Muscle layer of duodenum (tissue), 2 donors: ENCODE measurements around the gene SSRP1.

Source experiments
- H3K27ac ChIP-seq: one replicate; pipeline ENCODE4 v1.7.0; 2013; ENCODE audit warnings: mild to moderate bottlenecking, low read length
- H3K27me3 ChIP-seq: one replicate; pipeline ENCODE4 v1.7.0; 2013; ENCODE audit warnings: low read depth, mild to moderate bottlenecking, control low read depth, low read length
- H3K36me3 ChIP-seq, 2 donors: one replicate each; pipeline ENCODE4 v1.7.0; 2013; ENCODE audit warnings: low read length in 2 of 2, control low read depth in 1 of 2, mild to moderate bottlenecking in 1 of 2; ENCODE audit not compliant: insufficient read depth in 2 of 2, control insufficient read depth in 1 of 2
- H3K4me1 ChIP-seq, 2 donors: one replicate each; pipeline ENCODE4 v1.7.0; 2013; ENCODE audit warnings: low read length in 2 of 2, mild to moderate bottlenecking in 2 of 2, control low read depth in 1 of 2, moderate library complexity in 1 of 2; ENCODE audit not compliant: insufficient read depth in 2 of 2, control insufficient read depth in 1 of 2
- H3K4me3 ChIP-seq, 2 donors: one replicate each; pipeline ENCODE4 v1.7.0; 2013; ENCODE audit warnings: low read length in 2 of 2, low read depth in 1 of 2, mild to moderate bottlenecking in 1 of 2
- H3K9me3 ChIP-seq, 2 donors: one replicate each; pipeline ENCODE4 v1.7.0; 2013; ENCODE audit warnings: low read length in 2 of 2, control low read depth in 1 of 2, mild to moderate bottlenecking in 1 of 2; ENCODE audit not compliant: control insufficient read depth in 1 of 2
- donor health status: healthy.

Gene SSRP1

GRCh38 chr11:57335023-57335342 is 709 bp downstream of the SSRP1 start:
- peaks cover 3 to 16% of the 10 kb centered on the region in 2 donors for H3K4me1 ChIP-seq
- H3K36me3 ChIP-seq: peaks cover 25 to 34% of the 10 kb centered on the region in 2 donors
- peak overlapping the region; percentile 71 to 75 for H3K4me3 ChIP-seq
- H3K9me3 ChIP-seq: no peaks in the 10 kb centered on the region
- peak overlapping the region; percentile 24 for H3K27ac ChIP-seq
- H3K27me3 ChIP-seq: no peaks in the 10 kb centered on the region

- Histone ChIP-seq H3K4me3 (no peak overlapping the region), H3K27me3 (no peaks in the 10 kb centered on the region), H3K4me1 (peaks cover 3 to 16% of the 10 kb centered on the region in 2 donors), H3K27ac (no peak overlapping the region), H3K9me3 (no peaks in the 10 kb centered on the region), H3K36me3 (peaks cover 42 to 45% of the 10 kb centered on the region in 2 donors)
Observed at GRCh38 chr11:57332694-57333440, 2.8 kb downstream of the SSRP1 start.

GRCh38 chr11:57331720-57332119 is 4.0 kb downstream of the SSRP1 start:
- Histone ChIP-seq H3K4me1 (peaks cover 3 to 16% of the 10 kb centered on the region in 2 donors), H3K36me3 (peaks cover 53 to 55% of the 10 kb centered on the region in 2 donors), H3K9me3 (no peaks in the 10 kb centered on the region), H3K27ac (no peak overlapping the region), H3K4me3 (no peak overlapping the region), H3K27me3 (no peaks in the 10 kb centered on the region)

GRCh38 chr11:57330029-57330428 is 5.7 kb downstream of the SSRP1 start:
- H3K9me3 ChIP-seq: no peaks in the 10 kb centered on the region
- peaks cover 57 to 61% of the 10 kb centered on the region in 2 donors for H3K36me3 ChIP-seq
- no peaks in the 10 kb centered on the region for H3K27me3 ChIP-seq
- H3K4me3 ChIP-seq: no peak overlapping the region
- H3K4me1 ChIP-seq: peaks cover 7 to 21% of the 10 kb centered on the region in 2 donors
- no peak overlapping the region for H3K27ac ChIP-seq

- Histone ChIP-seq H3K4me3 (no peak overlapping the region), H3K27me3 (no peaks in the 10 kb centered on the region), H3K27ac (no peak overlapping the region), H3K36me3 (peaks cover 50 to 66% of the 10 kb centered on the region in 2 donors), H3K9me3 (no peaks in the 10 kb centered on the region), H3K4me1 (peaks cover 16 to 21% of the 10 kb centered on the region in 2 donors)
Observed at GRCh38 chr11:57327721-57328120, 8.0 kb downstream of the SSRP1 start.

GRCh38 chr11:57325735-57326048 is 10.0 kb downstream of the SSRP1 start:
- peak overlapping the region; percentile 76 to 83 for H3K4me3 ChIP-seq
- peak overlapping the region; percentile 89 for H3K27ac ChIP-seq
- H3K27me3 ChIP-seq: no peaks in the 10 kb centered on the region
- H3K9me3 ChIP-seq: no peaks in the 10 kb centered on the region
- peaks cover 30 to 49% of the 10 kb centered on the region in 2 donors for H3K36me3 ChIP-seq
- H3K4me1 ChIP-seq: peaks cover 18 to 21% of the 10 kb centered on the region in 2 donors

GRCh38 chr11:57324886-57325734 is 10.6 kb downstream of the SSRP1 start, which contains the start of gene TNKS1BP1:
Gene TNKS1BP1 (minus strand): TSS chr11:57324952. CDS start chr11:57321885, 3,067 bp downstream.
- peaks cover 18 to 26% of the 10 kb centered on the region in 2 donors for H3K4me1 ChIP-seq
- peaks cover 24 to 47% of the 10 kb centered on the region in 2 donors for H3K36me3 ChIP-seq
- H3K27me3 ChIP-seq: no peaks in the 10 kb centered on the region
- peak within 1 kb of the TSS; percentile 78 to 83 for H3K4me3 ChIP-seq
- no peaks in the 10 kb centered on the region for H3K9me3 ChIP-seq
- H3K27ac ChIP-seq: peak within 1 kb of the TSS; percentile 89

- Histone ChIP-seq H3K4me3 (peak overlapping the region; percentile 78 to 83), H3K27ac (peak overlapping the region; percentile 82), H3K36me3 (peaks cover 21 to 43% of the 10 kb centered on the region in 2 donors), H3K27me3 (no peaks in the 10 kb centered on the region), H3K4me1 (peaks cover 18 to 29% of the 10 kb centered on the region in 2 donors), H3K9me3 (no peaks in the 10 kb centered on the region)
Observed at GRCh38 chr11:57324154-57324885, 11.4 kb downstream of the SSRP1 start.

- Histone ChIP-seq H3K27ac (peak overlapping the region; percentile 82), H3K9me3 (no peaks in the 10 kb centered on the region), H3K4me1 (peaks cover 18 to 29% of the 10 kb centered on the region in 2 donors), H3K4me3 (peak overlapping the region; percentile 78 to 83), H3K27me3 (no peaks in the 10 kb centered on the region), H3K36me3 (peaks cover 21 to 38% of the 10 kb centered on the region in 2 donors)
Observed at GRCh38 chr11:57323855-57324153, 11.9 kb downstream of the SSRP1 start.

- no peaks in the 10 kb centered on the region for H3K27me3 ChIP-seq
- no peaks in the 10 kb centered on the region for H3K9me3 ChIP-seq
- peaks cover 19 to 33% of the 10 kb centered on the region in 2 donors for H3K36me3 ChIP-seq
- peak overlapping the region; percentile 78 to 83 for H3K4me3 ChIP-seq
- H3K4me1 ChIP-seq: peaks cover 18 to 33% of the 10 kb centered on the region in 2 donors
- H3K27ac ChIP-seq: peak overlapping the region; percentile 82
Observed at GRCh38 chr11:57323167-57323854, 12.4 kb downstream of the SSRP1 start.
